Measurements from ENCODE around the gene GALNS.
"Not testable (repeated sequence)": the region's sequence is repeated elsewhere in the genome, so short reads cannot be mapped to it uniquely, and the experiment has no call there.

GALNS gene

GRCh38 chr16:88805340-88805715 lies 51.4 kb downstream of the GALNS start:
- no peak for DNase-seq (ENCODE audit: low read depth in 2 of 2)

GRCh38 chr16:88804552-88805339 lies 52.0 kb downstream of the GALNS start:
- DNase-seq (ENCODE audit: low read depth in 2 of 2): no peak

- no peak for DNase-seq (ENCODE audit: low read depth in 2 of 2)
Measured at GRCh38 chr16:88804173-88804551, 52.6 kb downstream of the GALNS start.

- DNase-seq (ENCODE audit: low read depth in 2 of 2): peak; percentile 64 to 83
Measured at GRCh38 chr16:88803264-88803987, 53.3 kb downstream of the GALNS start, which contains the start of gene CDT1. CDT1 (plus strand) TSS chr16:88803789; CDS start chr16:88803832, 43 bp downstream.

- no peak for DNase-seq (ENCODE audit: low read depth in 2 of 2)
Measured at GRCh38 chr16:88800277-88800592, 56.5 kb downstream of the GALNS start.

- no peak for DNase-seq (ENCODE audit: low read depth in 2 of 2)
Measured at GRCh38 chr16:88799569-88800276, 57.0 kb downstream of the GALNS start.

GRCh38 chr16:88798772-88799455 lies 57.8 kb downstream of the GALNS start:
- no peak for DNase-seq (ENCODE audit: low read depth in 2 of 2)

GRCh38 chr16:88798073-88798472 lies 58.7 kb downstream of the GALNS start:
- no peak for DNase-seq (ENCODE audit: low read depth in 2 of 2)

- no peak for DNase-seq (ENCODE audit: low read depth in 2 of 2)
Measured at GRCh38 chr16:88796278-88796677, 60.5 kb downstream of the GALNS start.

GRCh38 chr16:88793251-88793954 lies 63.3 kb downstream of the GALNS start:
- DNase-seq (ENCODE audit: low read depth in 2 of 2): no peak

GRCh38 chr16:88792668-88793250 lies 64.0 kb downstream of the GALNS start:
- no peak for DNase-seq (ENCODE audit: low read depth in 2 of 2)

- no peak for DNase-seq (ENCODE audit: low read depth in 2 of 2)
Measured at GRCh38 chr16:88792078-88792550, 64.6 kb downstream of the GALNS start.

- DNase-seq (ENCODE audit: low read depth in 2 of 2): peak in 1 of 2 donors; percentile 60
Measured at GRCh38 chr16:88790312-88791211, 66.2 kb downstream of the GALNS start.

- DNase-seq (ENCODE audit: low read depth in 2 of 2): no peak
Measured at GRCh38 chr16:88789594-88789993, 67.2 kb downstream of the GALNS start.

- not testable (repeated sequence) for DNase-seq (ENCODE audit: low read depth in 2 of 2)
Measured at GRCh38 chr16:88788749-88789148, 68.0 kb downstream of the GALNS start.

GRCh38 chr16:88787579-88788314 lies 69.0 kb downstream of the GALNS start:
- no peak for DNase-seq (ENCODE audit: low read depth in 2 of 2)

- DNase-seq (ENCODE audit: low read depth in 2 of 2): peak; percentile 72 to 79
Measured at GRCh38 chr16:88785106-88785924, 71.4 kb downstream of the GALNS start, which contains the start of gene PIEZO1. PIEZO1 (minus strand) TSS chr16:88785220; CDS start chr16:88784964, 256 bp downstream.

- DNase-seq (ENCODE audit: low read depth in 2 of 2): no peak
Measured at GRCh38 chr16:88784856-88785105, 72.0 kb downstream of the GALNS start.

Measured in stimulated activated CD8-positive, alpha-beta memory T cell treated with anti-CD3 and anti-CD28 coated beads, Interleukin-7, amount 100 ng/mL, for 4 hours (primary cell).